IgD-negative memory B cell (primary cell): Measurements from ENCODE around the gene C14orf132. TPM values are rescaled to one million over a fixed set of nuclear protein-coding genes. Genes with fewer than 3 reads are reported as not detected.

Experiments
- H3K27ac Mint-ChIP-seq, 3 donors: one replicate each; pipeline ENCODE4 v1.8.0; 2020 to 2022; ENCODE audit warnings: mild to moderate bottlenecking in 3 of 3, mixed read lengths in 3 of 3, moderate library complexity in 1 of 3
- H3K27me3 Mint-ChIP-seq: one replicate; pipeline ENCODE4 v1.8.0; 2021; ENCODE audit warnings: mixed read lengths
- H3K36me3 Mint-ChIP-seq: one replicate; pipeline ENCODE4 v1.8.0; 2020; ENCODE audit warnings: mild to moderate bottlenecking, mixed read lengths
- H3K4me1 Mint-ChIP-seq, 3 donors: one replicate each; pipeline ENCODE4 v1.8.0; 2020 to 2022; ENCODE audit warnings: mixed read lengths in 3 of 3, mild to moderate bottlenecking in 1 of 3
- H3K4me3 Mint-ChIP-seq, 4 donors: one replicate each; pipeline ENCODE4 v1.8.0; 2020 to 2022; ENCODE audit warnings: mild to moderate bottlenecking in 4 of 4, mixed read lengths in 4 of 4, moderate library complexity in 3 of 4
- H3K9me3 Mint-ChIP-seq, 3 donors: one replicate each; pipeline ENCODE4 v1.8.0; 2020 to 2021; ENCODE audit warnings: mixed read lengths in 3 of 3, mild to moderate bottlenecking in 1 of 3
- polyA plus RNA-seq: library from polyadenylated mRNA; unstranded; fragments of 300-500 nt; fragmentation: Illumina TruSeq; gene quantifications from one replicate; pipeline ENCODE4 v1.2.3, GENCODE V29; 2021

C14orf132 gene
- polyA plus RNA-seq, 1 donor from 2014 or later, result 0.04 TPM

DNA sequence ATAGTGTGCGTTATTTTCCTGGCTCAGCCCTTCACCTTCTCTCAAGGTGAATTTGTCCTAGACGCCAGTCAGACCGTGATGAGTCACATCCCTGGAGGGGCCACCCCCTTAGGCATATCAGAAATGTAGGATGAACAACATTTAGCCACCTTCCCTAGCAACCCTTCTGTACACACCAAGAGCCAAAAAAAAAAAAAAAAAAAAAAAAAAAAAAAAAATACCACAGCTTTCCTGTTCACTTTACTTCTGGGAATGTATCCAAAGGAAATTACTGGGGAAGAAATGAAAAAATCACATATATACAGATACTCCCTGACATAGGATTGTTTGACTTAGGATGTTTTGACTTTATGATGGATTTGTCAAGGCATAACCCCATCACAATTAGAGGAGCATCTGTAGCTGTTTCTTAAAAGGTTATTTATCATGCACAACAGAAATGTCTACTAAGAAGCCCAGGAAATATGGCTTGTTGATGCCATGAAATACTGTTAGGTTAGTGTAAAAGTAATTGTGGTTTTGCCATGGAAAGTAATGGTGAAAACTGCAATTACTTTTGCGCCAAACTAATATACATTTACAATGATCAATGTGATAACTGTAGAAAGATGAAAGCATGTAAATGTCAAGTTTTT lies 97.3 kb downstream of the C14orf132 start:
- H3K27me3 Mint-ChIP-seq, result peaks cover under 1% of the 10 kb centered on the region
- no peaks in the 10 kb centered on the region for H3K4me1 Mint-ChIP-seq
- H3K9me3 Mint-ChIP-seq, result peaks cover 4 to 10% (median 7%) of the 10 kb centered on the region in 3 donors
- no peaks in the 10 kb centered on the region for H3K36me3 Mint-ChIP-seq
- H3K4me3 Mint-ChIP-seq, result no peak overlapping the region
- H3K27ac Mint-ChIP-seq, result no peak overlapping the region

DNA sequence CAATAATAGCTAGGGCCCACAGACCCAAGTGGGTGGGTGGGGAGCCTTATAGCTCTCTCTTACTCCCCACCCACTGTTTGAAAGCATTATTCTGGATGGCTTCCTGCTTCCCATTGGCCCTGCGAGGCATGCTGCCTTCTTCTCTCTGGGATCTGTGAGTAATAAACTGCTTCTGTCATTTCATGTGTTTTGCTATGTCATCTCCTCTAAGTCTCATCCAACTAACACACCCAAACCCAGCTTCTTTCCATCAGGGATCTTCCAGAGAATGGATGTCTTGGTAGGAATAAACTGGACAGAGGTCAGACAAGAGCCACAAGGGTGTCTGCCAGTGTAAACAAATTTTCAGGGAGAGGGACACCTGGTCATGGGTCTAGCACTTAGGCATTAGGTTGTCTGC lies 99.1 kb downstream of the C14orf132 start:
- Mint-ChIP-seq H3K4me1 (no peaks in the 10 kb centered on the region), H3K9me3 (peaks cover 6 to 12% (median 11%) of the 10 kb centered on the region in 3 donors), H3K27me3 (peaks cover 4% of the 10 kb centered on the region), H3K36me3 (peaks cover 2% of the 10 kb centered on the region), H3K4me3 (no peak overlapping the region), H3K27ac (no peak overlapping the region)

DNA sequence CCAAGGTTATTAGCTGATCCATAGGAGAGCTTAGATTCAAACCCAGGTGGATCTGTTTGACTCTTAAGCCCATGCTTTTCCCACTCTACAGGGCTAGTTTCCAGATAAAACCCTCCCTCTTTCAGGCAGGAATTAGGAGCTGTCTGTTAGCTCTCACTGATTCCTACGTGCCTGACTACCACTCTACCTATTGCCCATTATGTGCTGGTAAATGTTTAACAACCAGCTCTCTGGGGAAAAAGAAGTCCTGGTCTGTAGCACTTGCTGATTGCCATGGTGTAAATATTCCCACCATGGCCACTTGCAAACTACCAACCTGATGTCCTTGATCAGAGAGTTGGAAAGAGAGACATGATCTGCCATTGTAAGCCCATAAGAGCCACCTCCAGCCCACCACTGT lies 100.0 kb downstream of the C14orf132 start:
- Mint-ChIP-seq H3K4me3 (no peak overlapping the region), H3K27me3 (peaks cover 4% of the 10 kb centered on the region), H3K9me3 (peaks cover 6 to 18% (median 11%) of the 10 kb centered on the region in 3 donors), H3K36me3 (peaks cover 2% of the 10 kb centered on the region), H3K27ac (no peak overlapping the region), H3K4me1 (no peaks in the 10 kb centered on the region)

GRCh38 chr14:96139879-96140278 lies 100.7 kb downstream of the C14orf132 start:
- H3K4me1 Mint-ChIP-seq, result no peaks in the 10 kb centered on the region
- H3K9me3 Mint-ChIP-seq, result peaks cover 7 to 21% (median 11%) of the 10 kb centered on the region in 3 donors
- H3K27ac Mint-ChIP-seq, result no peak overlapping the region
- no peak overlapping the region for H3K4me3 Mint-ChIP-seq
- peaks cover 2% of the 10 kb centered on the region for H3K36me3 Mint-ChIP-seq
- H3K27me3 Mint-ChIP-seq, result peaks cover 4% of the 10 kb centered on the region

GRCh38 chr14:96140952-96141351 lies 101.8 kb downstream of the C14orf132 start:
- Mint-ChIP-seq H3K36me3 (peaks cover 2% of the 10 kb centered on the region), H3K4me3 (no peak overlapping the region), H3K27me3 (peaks cover 4% of the 10 kb centered on the region), H3K4me1 (no peaks in the 10 kb centered on the region), H3K27ac (no peak overlapping the region), H3K9me3 (peaks cover 7 to 21% (median 11%) of the 10 kb centered on the region in 3 donors)

Other genes starting within 250 kb of the C14orf132 start
- not detected for gene TUNAR, start 162.5 kb upstream of the C14orf132 start, polyA plus RNA-seq
- not detected for gene BDKRB2, start 165.5 kb downstream of the C14orf132 start, polyA plus RNA-seq
- not detected for gene BDKRB1, start 216.8 kb downstream of the C14orf132 start, polyA plus RNA-seq